ENCODE results near the gene LVRN. TPM values are rescaled to one million over a fixed set of nuclear protein-coding genes. Genes with fewer than 3 reads are reported as not detected.

Gene LVRN
- total and polyA plus RNA-seq, 2 of the 4 experiments (the other 2 are of a cell fraction): 0.10 to 0.18 TPM

DNA sequence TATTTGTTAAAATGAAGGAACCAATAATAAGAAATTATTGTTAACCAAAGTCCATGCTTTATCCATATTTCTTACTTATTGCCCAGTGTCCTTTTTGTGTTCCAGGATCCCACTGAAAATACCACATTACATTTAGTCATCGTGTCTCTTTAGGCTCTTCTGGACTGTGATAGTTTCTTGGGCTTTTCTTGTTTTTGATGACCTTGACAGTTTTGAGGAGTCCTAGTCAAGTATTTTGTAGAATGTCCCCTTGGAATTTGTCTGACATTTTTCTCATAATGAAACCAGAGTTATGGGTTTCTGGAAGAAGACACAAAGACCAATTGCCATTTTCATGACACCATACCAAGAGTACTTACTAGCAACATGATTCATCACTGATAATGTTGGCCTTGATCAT lies 108.9 kb downstream of the LVRN start:
- no CpG with 5 or more reads among the region's 1 CpG for WGBS, 2 experiments (ENCODE audit: extremely low coverage in 2 of 2, insufficient read length in 1 of 2)
- Histone ChIP-seq H4K20me1 (ENCODE audit: insufficient read depth, low read length) (no peaks in the 10 kb centered on the region), H3K36me3 (ENCODE audit: control insufficient read depth, insufficient read depth, low read length) (no peaks in the 10 kb centered on the region), H2AK9ac (replicated peaks; ENCODE audit: low read depth, low read length, poor library complexity) (no peak overlapping the region), H3K27me3 (ENCODE audit: control insufficient read depth, insufficient read depth, low read length) (peaks cover 2% of the 10 kb centered on the region; the same call in 1 of the 2 replicates), H4K8ac (ENCODE audit: low read depth in 2 of 2, low read length in 2 of 2) (no peak overlapping the region), H3K14ac (replicated peaks; ENCODE audit: low read depth, low read length) (no peak overlapping the region), H2AK5ac (ENCODE audit: low read depth, low read length) (no peak overlapping the region), H2BK120ac (ENCODE audit: low read depth, low read length) (no peak overlapping the region), H3K27ac (ENCODE audit: insufficient read depth, low read length) (no peak overlapping the region), H2BK15ac (ENCODE audit: low read depth, low read length) (no peak overlapping the region), H3K18ac (ENCODE audit: low read depth, low read length) (no peak overlapping the region), H3K23ac (ENCODE audit: low read depth, low read length) (no peak overlapping the region), H3K79me1 (ENCODE audit: low read depth in 1 of 2, low read length in 2 of 2) (no peaks in the 10 kb centered on the region), H3K4me3 (ENCODE audit: insufficient read depth, low read depth, low read length) (no peak overlapping the region), H3K4me2 (ENCODE audit: low read depth, low read length) (no peak overlapping the region), H3K9me3 (ENCODE audit: control insufficient read depth, insufficient read depth, low read length) (no peaks in the 10 kb centered on the region), H3K9me1 (ENCODE audit: insufficient read depth, low read length) (no peaks in the 10 kb centered on the region), H3K56ac (ENCODE audit: extremely low read depth, insufficient read depth, low read length) (no peak overlapping the region), H3K4ac (ENCODE audit: low read depth, low read length) (no peak overlapping the region), H2BK5ac (ENCODE audit: low read depth, low read length, poor library complexity, severe bottlenecking) (no peak overlapping the region), H4K5ac (ENCODE audit: low read depth, low read length) (no peak overlapping the region), H3K9ac (ENCODE audit: low read depth, low read length) (no peak overlapping the region), H2BK20ac (ENCODE audit: low read depth, low read length) (no peak overlapping the region), H4K91ac (ENCODE audit: insufficient read depth, low read depth, low read length) (no peak overlapping the region), H3K4me1 (ENCODE audit: control insufficient read depth, insufficient read depth, low read length) (no peaks in the 10 kb centered on the region), H2AFZ (replicated peaks; ENCODE audit: low read length, poor library complexity) (no peak overlapping the region)
- CTCF ChIA-PET: no interaction called here
- intact Hi-C loops (cut with micrococcal nuclease) (loop anchor here (10.0 kb wide), 1 partner anchor 766 kb away; no protein-coding TSS in a partner anchor), dilution Hi-C loops (cut with HindIII; ENCODE audit: low sequenced_read_pairs, unreplicated experiment) (no loop called here), in situ Hi-C loops (cut with MboI; ENCODE audit: low sequenced_read_pairs) (loop anchor here (25.0 kb wide), 1 partner anchor 759 kb away; no protein-coding TSS in a partner anchor)
- ATAC-seq (ENCODE audit: low read depth) (no peak), DNase-seq (no peak)
- BruUV-seq (replicated peaks): no TSS peak
- peak; percentile 72 for TF ChIP-seq MAFK (IDR thresholded peaks at IDR 0.05; ENCODE audit: low read depth, low read length)
- TF ChIP-seq RAD21 (IDR thresholded peaks at IDR 0.05; ENCODE audit: low read length): no peak
- POLR2A ChIA-PET (ENCODE audit: unreplicated experiment): no interaction called here
